Pulmonary artery endothelial cell (primary cell): ENCODE results near the gene LCA5L. TPM values are rescaled to one million over a fixed set of nuclear protein-coding genes. Genes with fewer than 3 reads are reported as not detected.
"Not testable (repeated sequence)": the region's sequence is repeated elsewhere in the genome, so short reads cannot be mapped to it uniquely, and the experiment has no call there.

ENCODE experiments used
- DNase-seq: peaks from one replicate; pipeline ENCODE4 v3.0.0-alpha.2; 2011; ENCODE audit warnings: low read depth, low spot score
- total RNA-seq: library from RNA; depleted of rRNA; stranded (reverse); fragments of >200 nt; gene quantifications from 2 replicates; pipeline ENCODE4 v1.2.3, GENCODE V29; 2014

LCA5L gene
- total RNA-seq, 1 donor from 2014 or later = 0.79 TPM

- DNase-seq = peak; percentile 45
Observed at GRCh38 chr21:39388038-39388810, 57.4 kb downstream of the LCA5L start.

DNA sequence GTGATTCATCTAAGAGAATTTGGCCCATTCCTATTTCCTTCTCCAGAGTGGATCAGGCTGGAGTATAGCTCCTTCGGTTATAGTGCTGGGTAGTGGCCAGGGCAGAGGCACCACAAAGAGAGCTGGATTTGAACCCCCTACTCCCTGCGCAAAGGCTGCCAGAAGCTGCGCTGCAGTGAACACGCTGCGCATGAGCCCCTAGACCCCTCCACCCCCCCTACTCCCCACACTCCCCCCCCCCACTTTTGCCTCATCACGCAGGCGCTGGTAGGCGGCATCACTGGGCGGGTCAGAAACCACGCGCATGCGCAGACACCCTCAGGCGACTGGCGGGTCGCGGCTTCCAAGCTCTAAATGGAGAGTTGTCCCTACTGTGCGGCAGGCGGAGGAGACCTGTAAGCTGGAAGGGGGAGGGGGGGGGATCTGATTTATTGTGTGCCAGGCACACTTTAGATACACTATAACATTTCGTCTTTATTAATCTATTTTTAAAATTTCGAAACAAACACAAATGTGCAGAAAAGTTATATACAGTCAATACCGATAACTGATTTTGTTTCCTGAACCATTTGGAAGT, 58.0 kb downstream of the LCA5L start:
- peak; percentile 59 for DNase-seq

GRCh38 chr21:39386899-39387298, 58.7 kb downstream of the LCA5L start:
- DNase-seq = no peak

DNA sequence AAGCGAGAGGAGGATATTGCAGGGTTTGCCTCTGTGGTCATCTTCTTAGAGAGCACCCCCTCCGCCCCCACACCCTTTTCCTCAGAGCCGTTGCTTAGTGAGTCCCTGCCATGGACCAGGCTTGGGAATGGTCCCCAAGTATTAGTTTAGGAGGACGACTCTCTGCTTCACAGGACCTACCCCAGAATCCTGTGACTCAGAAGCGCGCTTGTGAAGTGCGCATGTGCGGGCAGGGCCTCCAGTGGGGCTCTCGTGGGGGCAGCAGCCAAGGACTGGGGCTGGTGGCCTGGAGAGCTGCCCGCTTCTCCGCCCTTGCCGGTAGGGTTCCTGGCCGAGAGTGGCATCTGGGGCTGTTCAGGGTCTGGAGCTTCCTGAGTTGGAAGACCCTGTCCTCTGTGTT, 59.4 kb downstream of the LCA5L start:
- no peak for DNase-seq

GRCh38 chr21:39385299-39386145, 60.1 kb downstream of the LCA5L start:
- DNase-seq = peak; percentile 27

GRCh38 chr21:39384674-39385298, 60.8 kb downstream of the LCA5L start:
- DNase-seq = no peak

GRCh38 chr21:39382096-39382495, 63.5 kb downstream of the LCA5L start:
- not testable (repeated sequence) for DNase-seq

GRCh38 chr21:39381009-39381408, 64.6 kb downstream of the LCA5L start:
- no peak for DNase-seq

GRCh38 chr21:39379986-39380891, 65.3 kb downstream of the LCA5L start:
- DNase-seq = peak; percentile 82

DNA sequence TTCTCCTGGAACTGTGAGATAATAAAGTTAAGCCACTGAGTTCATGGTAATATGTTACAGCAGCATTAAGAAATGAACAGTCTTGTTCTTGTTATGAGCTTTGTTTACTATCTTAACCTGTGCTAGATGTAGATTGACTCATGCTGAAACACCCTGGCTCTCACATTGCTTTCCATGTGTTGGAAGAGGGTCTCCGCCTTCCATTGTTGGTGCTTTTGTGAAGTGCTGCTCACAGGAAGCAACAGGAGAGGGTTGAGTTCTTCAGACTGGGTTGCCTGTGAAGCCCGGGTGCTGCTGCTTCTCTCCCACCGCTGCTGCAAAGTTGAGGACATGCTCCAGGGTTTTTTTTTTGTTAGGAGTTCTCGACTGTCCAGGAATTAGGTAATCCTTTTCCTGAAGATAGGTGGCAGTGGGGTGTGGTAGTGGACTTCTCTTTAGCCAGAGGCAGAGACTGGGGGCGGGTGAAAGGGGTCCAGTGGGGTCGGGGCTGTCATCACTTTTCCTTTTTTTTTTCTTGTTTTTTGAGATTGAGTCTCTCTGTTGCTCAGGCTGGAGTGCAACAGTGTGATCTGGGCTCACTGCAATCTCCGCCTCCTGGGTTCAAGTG, 68.0 kb downstream of the LCA5L start:
- DNase-seq = peak; percentile 13

- no peak for DNase-seq
Observed at GRCh38 chr21:39375446-39375845, 70.1 kb downstream of the LCA5L start.

DNA sequence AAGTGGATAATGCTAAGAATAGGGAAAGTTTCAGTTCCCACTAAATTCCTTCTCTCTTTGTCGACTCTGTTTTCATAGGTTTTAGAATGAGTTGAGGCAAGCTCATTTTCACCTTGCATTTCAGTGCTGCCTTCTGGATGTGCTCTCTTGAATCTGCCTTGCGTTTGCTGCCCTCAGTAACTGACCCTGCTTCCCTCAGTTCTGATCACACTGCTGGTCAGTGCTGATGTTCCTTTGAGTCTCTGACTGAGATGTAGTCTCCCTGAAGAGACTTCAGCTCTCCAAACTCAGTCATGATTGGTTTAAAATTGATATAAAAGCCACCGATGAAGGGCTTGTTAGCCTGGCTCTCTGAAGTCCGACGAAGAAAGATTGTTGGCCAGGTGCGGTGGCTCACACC, 71.5 kb downstream of the LCA5L start:
- no peak for DNase-seq

- DNase-seq = no peak
Observed at GRCh38 chr21:39373634-39374033, 71.9 kb downstream of the LCA5L start.

GRCh38 chr21:39369896-39370288, 75.7 kb downstream of the LCA5L start:
- DNase-seq = not testable (repeated sequence)

DNA sequence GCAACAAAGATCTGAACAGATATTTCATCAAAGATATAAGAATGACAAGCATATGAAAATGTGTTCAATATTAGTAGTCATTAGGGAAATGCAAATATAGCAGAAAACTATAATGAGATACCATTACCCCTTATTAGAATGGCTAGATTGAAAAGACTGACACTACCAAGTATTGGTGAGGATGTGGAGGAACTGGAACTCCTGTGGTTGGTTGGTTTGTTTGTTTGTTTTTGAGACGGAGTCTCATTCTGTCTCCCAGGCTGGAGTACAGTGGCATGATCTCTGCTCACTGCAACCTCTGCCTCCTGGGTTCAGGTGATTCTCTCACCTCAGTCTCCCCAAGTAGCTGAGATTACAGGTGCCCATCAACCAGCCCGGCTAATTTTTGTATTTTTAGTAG, 77.8 kb downstream of the LCA5L start:
- no peak for DNase-seq

GRCh38 chr21:39366563-39366962, 79.0 kb downstream of the LCA5L start:
- DNase-seq = no peak

- no peak for DNase-seq
Observed at GRCh38 chr21:39364949-39365348, 80.6 kb downstream of the LCA5L start.

- DNase-seq = no peak
Observed at GRCh38 chr21:39363607-39364555, 81.7 kb downstream of the LCA5L start.

GRCh38 chr21:39362733-39363132, 82.8 kb downstream of the LCA5L start:
- no peak for DNase-seq
